Breast epithelium (tissue), 4 donors: ENCODE data around the gene LRRC1. TPM values are rescaled to one million over a fixed set of nuclear protein-coding genes. Genes with fewer than 3 reads are reported as not detected.

ENCODE experiments used
- DNase-seq, 2 donors: peaks; one replicate each; pipeline ENCODE4 v3.0.0-alpha.2; 2019; ENCODE audit warnings: low spot score in 2 of 2
- H3K27ac ChIP-seq, 2 donors: fragments of 200-600 bp; sonication (generic) in 1 of 2; one replicate each; pipeline ENCODE4 v1.5.1; 2016 to 2019; ENCODE audit warnings: mild to moderate bottlenecking in 1 of 2
- H3K27me3 ChIP-seq, 2 donors: fragments of 200-600 bp; sonication (generic) in 1 of 2; one replicate each; pipeline versions ENCODE4 v1.5.1 to v1.6.0; 2017 to 2019; ENCODE audit warnings: control low read depth in 1 of 2, mild to moderate bottlenecking in 1 of 2
- H3K36me3 ChIP-seq: fragments of 200-600 bp; one replicate; pipeline ENCODE4 v1.5.1; 2019
- H3K4me1 ChIP-seq, 2 donors: fragments of 200-600 bp; sonication (generic); one replicate each; pipeline ENCODE4 v1.5.1; 2016 to 2019; ENCODE audit warnings: control low read depth in 1 of 2
- H3K4me3 ChIP-seq, 3 donors: fragments of 200-600 bp; sonication (generic); 1 replicate in 2 of 3; 2 replicates in 1 of 3; pipeline ENCODE4 v1.5.1; 2016 to 2019; ENCODE audit warnings: mild to moderate bottlenecking in 3 of 3, moderate library complexity in 2 of 3
- H3K9me3 ChIP-seq, 2 donors: fragments of 200-600 bp; sonication (generic) in 1 of 2; one replicate each; pipeline ENCODE4 v1.5.1; 2016 to 2019; ENCODE audit warnings: control low read depth in 1 of 2
- POLR2A ChIP-seq: fragments of 450-650 bp; IDR thresholded peaks from one replicate; pipeline ENCODE4 v1.6.1; 2016; ENCODE audit warnings: antibody characterized with exemption, mild to moderate bottlenecking, moderate library complexity
- POLR2AphosphoS5 ChIP-seq, 3 donors: sonication (generic); formaldehyde crosslinking; IDR thresholded peaks; one replicate each; pipeline ENCODE4 v1.6.1; 2017; ENCODE audit warnings: antibody characterized with exemption in 3 of 3
- intact Hi-C: fragments of 100-400 bp; cut with DNase I; formaldehyde crosslinking; loops from one replicate; pipeline ENCODE4 v1.15.1; 2023; ENCODE audit warnings: low total_unique reads
- total RNA-seq, 3 donors: library from RNA; depleted of rRNA; stranded (reverse); fragments of >200 nt; gene quantifications; one replicate each; pipeline ENCODE4 v1.1.0, GENCODE V29; 2016
- TF ChIP-seq, protein P1 (sequence below), 3 donors: fragments of 450-650 bp; IDR thresholded peaks; one replicate each; pipeline ENCODE4 v1.5.1; 2016 to 2017; ENCODE audit warnings: antibody characterized with exemption in 3 of 3, mild to moderate bottlenecking in 3 of 3, moderate library complexity in 3 of 3

The LRRC1 gene
- total RNA-seq, 3 donors from 2014 or later, result 10.1 to 37.9 (median 37.4) TPM

DNA sequence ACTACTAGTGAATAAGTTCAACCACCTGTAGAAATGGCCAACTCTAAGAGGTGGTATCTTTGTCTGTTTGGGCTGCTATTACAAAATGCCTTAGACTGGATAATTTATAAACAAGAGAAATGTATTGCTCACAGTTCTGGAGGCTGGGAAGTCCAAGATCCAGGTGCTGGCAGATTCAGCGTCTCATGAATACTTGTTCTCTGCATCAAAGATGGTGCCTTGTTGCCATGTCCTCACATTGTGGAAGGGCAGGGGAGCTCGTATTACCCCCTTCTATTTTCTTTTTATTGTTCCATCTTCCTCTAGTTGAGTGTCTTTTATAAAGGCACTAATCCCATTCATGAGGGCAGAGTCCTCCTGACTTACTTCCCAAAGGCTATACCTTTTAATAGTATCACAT lies 58.0 kb downstream of the LRRC1 start:
- intact Hi-C loops, result loop anchor here (5.0 kb wide), 1 partner anchor 906 kb away; no protein-coding TSS in a partner anchor
- TF ChIP-seq POLR2AphosphoS5 (IDR thresholded peaks at IDR 0.05) (no peak), POLR2A (no peak)
- TF ChIP-seq, protein P1, sequence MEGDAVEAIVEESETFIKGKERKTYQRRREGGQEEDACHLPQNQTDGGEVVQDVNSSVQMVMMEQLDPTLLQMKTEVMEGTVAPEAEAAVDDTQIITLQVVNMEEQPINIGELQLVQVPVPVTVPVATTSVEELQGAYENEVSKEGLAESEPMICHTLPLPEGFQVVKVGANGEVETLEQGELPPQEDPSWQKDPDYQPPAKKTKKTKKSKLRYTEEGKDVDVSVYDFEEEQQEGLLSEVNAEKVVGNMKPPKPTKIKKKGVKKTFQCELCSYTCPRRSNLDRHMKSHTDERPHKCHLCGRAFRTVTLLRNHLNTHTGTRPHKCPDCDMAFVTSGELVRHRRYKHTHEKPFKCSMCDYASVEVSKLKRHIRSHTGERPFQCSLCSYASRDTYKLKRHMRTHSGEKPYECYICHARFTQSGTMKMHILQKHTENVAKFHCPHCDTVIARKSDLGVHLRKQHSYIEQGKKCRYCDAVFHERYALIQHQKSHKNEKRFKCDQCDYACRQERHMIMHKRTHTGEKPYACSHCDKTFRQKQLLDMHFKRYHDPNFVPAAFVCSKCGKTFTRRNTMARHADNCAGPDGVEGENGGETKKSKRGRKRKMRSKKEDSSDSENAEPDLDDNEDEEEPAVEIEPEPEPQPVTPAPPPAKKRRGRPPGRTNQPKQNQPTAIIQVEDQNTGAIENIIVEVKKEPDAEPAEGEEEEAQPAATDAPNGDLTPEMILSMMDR (IDR thresholded peaks at IDR 0.05), result no peak
- no peak overlapping the region for H3K4me3 ChIP-seq
- DNase-seq, result no peak
- H3K27ac ChIP-seq, result no peak overlapping the region
- H3K4me1 ChIP-seq, result peaks cover 0 to 4% of the 10 kb centered on the region in 2 donors
- no peaks in the 10 kb centered on the region for H3K9me3 ChIP-seq
- H3K36me3 ChIP-seq, result no peaks in the 10 kb centered on the region
- no peaks in the 10 kb centered on the region for H3K27me3 ChIP-seq

DNA sequence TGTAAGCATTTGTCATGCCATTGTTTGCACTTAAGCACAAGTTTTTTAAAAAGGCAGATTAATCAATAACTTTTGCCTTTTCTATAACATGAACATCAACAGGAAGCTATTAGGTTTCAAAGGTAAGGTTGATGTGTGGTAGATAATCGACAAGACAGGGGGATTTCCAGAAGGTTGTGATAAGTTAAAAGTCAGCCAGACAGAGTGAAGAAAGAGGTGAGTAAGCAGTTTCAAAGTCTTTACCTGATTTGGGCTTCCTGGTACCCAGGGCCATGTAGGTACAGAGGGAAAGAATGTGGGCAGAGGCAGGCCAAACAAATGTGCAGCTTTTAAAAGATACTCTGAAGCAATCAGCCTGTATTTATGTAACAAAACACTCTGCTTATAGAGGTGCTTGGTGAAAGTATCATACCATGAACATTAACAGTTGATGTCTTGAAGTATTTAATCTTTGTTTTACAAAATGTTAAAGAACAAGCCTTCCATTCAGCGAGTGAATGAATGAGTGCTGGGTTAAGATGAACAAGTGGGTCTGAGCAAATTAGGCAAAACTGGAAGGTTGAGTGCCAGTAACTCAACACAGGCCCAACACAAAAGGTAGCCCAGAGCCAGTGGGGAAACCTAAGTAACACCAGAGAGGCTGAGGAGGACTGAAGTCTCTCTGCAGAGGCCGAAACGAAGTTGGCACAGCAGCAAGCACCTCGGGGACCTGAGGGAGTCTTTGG lies 60.2 kb downstream of the LRRC1 start:
- TF ChIP-seq POLR2AphosphoS5 (IDR thresholded peaks at IDR 0.05), result no peak
- TF ChIP-seq, protein P1 (IDR thresholded peaks at IDR 0.05), result no peak
- no peak for TF ChIP-seq POLR2A
- intact Hi-C loops, result loop anchor here (5.0 kb wide), 1 partner anchor 908 kb away; no protein-coding TSS in a partner anchor
- H3K9me3 ChIP-seq, result no peaks in the 10 kb centered on the region
- H3K4me1 ChIP-seq, result peaks cover 0 to 4% of the 10 kb centered on the region in 2 donors
- no peak for DNase-seq
- no peaks in the 10 kb centered on the region for H3K27me3 ChIP-seq
- no peak overlapping the region for H3K4me3 ChIP-seq
- H3K36me3 ChIP-seq, result no peaks in the 10 kb centered on the region
- H3K27ac ChIP-seq, result peak overlapping the region in 1 of 2 donors; percentile 27

DNA sequence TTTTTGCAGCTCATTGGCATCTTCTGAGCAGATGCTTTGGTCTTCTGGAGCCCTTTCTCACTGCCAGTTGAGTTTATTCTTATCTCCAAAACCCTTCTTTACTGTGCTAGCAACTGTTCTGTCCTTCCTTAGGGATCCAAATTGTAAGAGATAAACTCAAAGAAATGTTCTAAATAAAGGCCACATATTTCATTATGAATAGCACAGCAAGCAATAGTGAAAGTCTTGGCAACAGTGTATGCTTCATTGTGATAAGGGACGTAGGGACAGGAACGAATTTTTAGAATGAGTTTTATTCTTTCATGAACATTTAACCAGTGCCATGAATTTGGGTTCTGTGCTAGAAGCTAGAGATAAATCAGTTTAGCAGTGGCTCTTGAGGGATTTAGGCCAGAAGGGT lies 61.1 kb downstream of the LRRC1 start:
- Histone ChIP-seq H3K27ac (no peak overlapping the region), H3K4me3 (no peak overlapping the region)

DNA sequence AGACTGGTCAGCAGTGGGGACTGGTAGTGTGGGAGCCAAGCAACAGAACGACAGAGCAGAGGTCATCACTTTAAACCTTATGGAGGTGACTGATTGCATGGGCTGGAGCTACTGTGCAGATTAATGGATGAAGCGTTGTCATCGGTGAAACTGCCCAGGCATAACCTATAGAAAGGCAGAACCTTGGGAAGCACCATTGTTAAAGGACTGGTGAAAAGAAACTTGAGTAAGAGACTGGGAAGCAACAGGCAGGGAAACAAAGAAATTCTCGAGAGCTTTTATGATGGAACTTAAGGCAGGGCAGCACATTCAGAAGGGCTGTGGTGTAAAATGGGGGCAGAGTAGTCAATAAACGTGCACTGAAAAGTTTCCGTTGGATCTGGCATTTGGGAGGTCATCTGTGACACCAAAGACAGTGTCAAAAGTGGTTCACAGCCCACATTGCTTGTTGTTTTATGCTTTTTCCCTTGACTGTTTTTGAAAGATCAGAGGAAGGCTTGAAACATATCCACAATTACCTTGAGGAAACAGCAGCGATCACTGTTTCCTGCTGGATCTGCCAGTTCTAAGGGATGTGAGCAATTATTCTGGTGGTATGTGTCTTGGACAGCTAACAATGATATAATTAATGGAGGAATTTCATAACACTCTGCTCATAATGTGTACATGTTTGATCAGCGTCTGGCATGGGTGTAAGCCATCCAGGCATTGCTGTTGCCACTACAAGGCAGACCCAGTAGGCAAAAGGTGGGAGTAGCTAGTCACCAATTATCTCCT lies 62.7 kb downstream of the LRRC1 start:
- no peaks in the 10 kb centered on the region for H3K9me3 ChIP-seq
- no peaks in the 10 kb centered on the region for H3K36me3 ChIP-seq
- H3K27ac ChIP-seq, result peak overlapping the region; percentile 65 to 70
- no peak overlapping the region for H3K4me3 ChIP-seq
- intact Hi-C loops, result no loop called here
- H3K27me3 ChIP-seq, result no peaks in the 10 kb centered on the region
- peaks cover 0 to 4% of the 10 kb centered on the region in 2 donors for H3K4me1 ChIP-seq
- DNase-seq, result peak in 1 of 2 donors; percentile 30
- TF ChIP-seq, protein P1 (IDR thresholded peaks at IDR 0.05), result no peak
- TF ChIP-seq POLR2AphosphoS5 (IDR thresholded peaks at IDR 0.05), result peak in 2 of 3 donors; percentile 24 to 45

More for the DNA sequence above, 61.1 kb downstream of the LRRC1 start:
- Histone ChIP-seq H3K4me1 (peaks cover 0 to 4% of the 10 kb centered on the region in 2 donors), H3K9me3 (no peaks in the 10 kb centered on the region), H3K36me3 (no peaks in the 10 kb centered on the region), H3K27me3 (no peaks in the 10 kb centered on the region)
- intact Hi-C loops, result no loop called here
- DNase-seq, result no peak
- TF ChIP-seq POLR2A (no peak), POLR2AphosphoS5 (IDR thresholded peaks at IDR 0.05) (no peak)
- TF ChIP-seq, protein P1 (IDR thresholded peaks at IDR 0.05), result no peak

DNA sequence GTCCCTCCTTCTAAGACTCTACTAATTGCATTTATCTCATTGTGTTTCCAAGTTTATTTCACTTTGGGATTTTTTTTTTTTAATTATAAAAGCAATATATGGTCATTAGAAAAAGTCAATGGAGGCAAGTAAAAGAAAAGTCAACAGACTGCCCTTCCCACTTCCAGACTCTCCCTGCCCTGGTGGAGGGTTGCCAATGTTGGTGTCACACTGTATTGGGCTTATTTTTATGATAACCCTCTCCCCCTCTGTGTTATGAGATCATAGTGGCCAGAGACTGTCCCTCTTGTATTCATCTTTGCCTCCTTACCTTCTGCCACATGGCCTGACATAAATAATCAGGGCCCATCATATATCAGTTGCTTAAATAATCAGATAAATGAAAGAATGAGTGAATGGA lies 63.4 kb downstream of the LRRC1 start:
- peak overlapping the region; percentile 30 to 70 for H3K27ac ChIP-seq
- intact Hi-C loops, result no loop called here
- peaks cover 0 to 8% of the 10 kb centered on the region in 2 donors for H3K4me1 ChIP-seq
- H3K27me3 ChIP-seq, result no peaks in the 10 kb centered on the region
- H3K36me3 ChIP-seq, result no peaks in the 10 kb centered on the region
- H3K4me3 ChIP-seq, result no peak overlapping the region
- TF ChIP-seq, protein P1 (IDR thresholded peaks at IDR 0.05), result no peak
- TF ChIP-seq POLR2A (no peak), POLR2AphosphoS5 (IDR thresholded peaks at IDR 0.05) (no peak)
- no peaks in the 10 kb centered on the region for H3K9me3 ChIP-seq
- no peak for DNase-seq
